Upper lobe of left lung (tissue), 4 donors: ENCODE data around the gene OSTF1.

Source experiments
- EP300 ChIP-seq, 4 donors: sonication (generic); formaldehyde crosslinking; IDR thresholded peaks; one replicate each; pipeline ENCODE4 v1.5.1; 2017; ENCODE audit warnings: antibody characterized with exemption in 4 of 4, control low read depth in 2 of 4
- TF ChIP-seq, protein P1 (sequence below), 6 experiments: fragments of 450-650 bp in 4 of 6; fragments of 200-600 bp in 2 of 6; sonication (generic) in 2 of 6; IDR thresholded peaks; one replicate each; pipeline ENCODE4 v1.5.1; 2016 to 2019; ENCODE audit warnings: antibody characterized with exemption in 6 of 6

DNA sequence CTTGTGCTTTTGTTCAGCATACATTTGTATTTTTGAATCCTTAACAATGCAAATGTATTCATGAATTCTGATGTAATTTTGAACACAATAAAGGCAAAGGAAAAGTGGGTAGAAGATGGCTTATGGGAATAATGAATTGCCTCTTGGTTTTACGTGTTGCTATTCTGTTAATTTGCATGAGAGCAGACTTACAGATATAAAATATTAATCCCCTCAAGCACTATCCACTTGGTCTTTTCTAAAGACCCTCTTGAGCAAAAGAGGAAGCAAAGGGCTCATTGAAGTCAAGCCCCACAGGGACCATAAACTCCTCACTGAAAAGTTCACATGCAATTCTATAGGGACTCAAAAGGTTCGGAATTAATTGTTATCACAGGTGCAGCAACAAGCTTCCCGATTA, 51.9 kb downstream of the OSTF1 start:
- TF ChIP-seq, protein P1, sequence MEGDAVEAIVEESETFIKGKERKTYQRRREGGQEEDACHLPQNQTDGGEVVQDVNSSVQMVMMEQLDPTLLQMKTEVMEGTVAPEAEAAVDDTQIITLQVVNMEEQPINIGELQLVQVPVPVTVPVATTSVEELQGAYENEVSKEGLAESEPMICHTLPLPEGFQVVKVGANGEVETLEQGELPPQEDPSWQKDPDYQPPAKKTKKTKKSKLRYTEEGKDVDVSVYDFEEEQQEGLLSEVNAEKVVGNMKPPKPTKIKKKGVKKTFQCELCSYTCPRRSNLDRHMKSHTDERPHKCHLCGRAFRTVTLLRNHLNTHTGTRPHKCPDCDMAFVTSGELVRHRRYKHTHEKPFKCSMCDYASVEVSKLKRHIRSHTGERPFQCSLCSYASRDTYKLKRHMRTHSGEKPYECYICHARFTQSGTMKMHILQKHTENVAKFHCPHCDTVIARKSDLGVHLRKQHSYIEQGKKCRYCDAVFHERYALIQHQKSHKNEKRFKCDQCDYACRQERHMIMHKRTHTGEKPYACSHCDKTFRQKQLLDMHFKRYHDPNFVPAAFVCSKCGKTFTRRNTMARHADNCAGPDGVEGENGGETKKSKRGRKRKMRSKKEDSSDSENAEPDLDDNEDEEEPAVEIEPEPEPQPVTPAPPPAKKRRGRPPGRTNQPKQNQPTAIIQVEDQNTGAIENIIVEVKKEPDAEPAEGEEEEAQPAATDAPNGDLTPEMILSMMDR (IDR thresholded peaks at IDR 0.05), result no peak
- no peak for TF ChIP-seq EP300 (IDR thresholded peaks at IDR 0.05)
